ENCODE measurements around the gene KATNBL1.

GRCh38 chr15:34203936-34204335 is 6.0 kb downstream of the KATNBL1 start:
- TF ChIP-seq EZH2 (IDR thresholded peaks at IDR 0.05; ENCODE audit: borderline replicate concordance, low read length) (no peak), CTCF (conservative IDR thresholded peaks at IDR 0.05 in 1 of 2, IDR thresholded peaks at IDR 0.05 in 1 of 2; ENCODE audit: extremely low read depth in 1 of 2, insufficient read depth in 1 of 2, low read depth in 1 of 2, low read length in 2 of 2) (no peak)
